Loucy (cell line): ENCODE data around the gene RPS6KA4.

Source experiments
- EZH2phosphoT487 ChIP-seq: fragments of 200-600 bp; IDR thresholded peaks from 2 replicates; pipeline ENCODE4 v1.6.1; 2018; ENCODE audit warnings: antibody characterized with exemption, mild to moderate bottlenecking, moderate library complexity, borderline replicate concordance
- TF ChIP-seq, protein P1 (sequence below): fragments of 200-600 bp; sonication (generic); conservative IDR thresholded peaks from 2 replicates; pipeline ENCODE4 v1.5.1; 2014; ENCODE audit warnings: mild to moderate bottlenecking, antibody characterized with exemption, low read length

DNA sequence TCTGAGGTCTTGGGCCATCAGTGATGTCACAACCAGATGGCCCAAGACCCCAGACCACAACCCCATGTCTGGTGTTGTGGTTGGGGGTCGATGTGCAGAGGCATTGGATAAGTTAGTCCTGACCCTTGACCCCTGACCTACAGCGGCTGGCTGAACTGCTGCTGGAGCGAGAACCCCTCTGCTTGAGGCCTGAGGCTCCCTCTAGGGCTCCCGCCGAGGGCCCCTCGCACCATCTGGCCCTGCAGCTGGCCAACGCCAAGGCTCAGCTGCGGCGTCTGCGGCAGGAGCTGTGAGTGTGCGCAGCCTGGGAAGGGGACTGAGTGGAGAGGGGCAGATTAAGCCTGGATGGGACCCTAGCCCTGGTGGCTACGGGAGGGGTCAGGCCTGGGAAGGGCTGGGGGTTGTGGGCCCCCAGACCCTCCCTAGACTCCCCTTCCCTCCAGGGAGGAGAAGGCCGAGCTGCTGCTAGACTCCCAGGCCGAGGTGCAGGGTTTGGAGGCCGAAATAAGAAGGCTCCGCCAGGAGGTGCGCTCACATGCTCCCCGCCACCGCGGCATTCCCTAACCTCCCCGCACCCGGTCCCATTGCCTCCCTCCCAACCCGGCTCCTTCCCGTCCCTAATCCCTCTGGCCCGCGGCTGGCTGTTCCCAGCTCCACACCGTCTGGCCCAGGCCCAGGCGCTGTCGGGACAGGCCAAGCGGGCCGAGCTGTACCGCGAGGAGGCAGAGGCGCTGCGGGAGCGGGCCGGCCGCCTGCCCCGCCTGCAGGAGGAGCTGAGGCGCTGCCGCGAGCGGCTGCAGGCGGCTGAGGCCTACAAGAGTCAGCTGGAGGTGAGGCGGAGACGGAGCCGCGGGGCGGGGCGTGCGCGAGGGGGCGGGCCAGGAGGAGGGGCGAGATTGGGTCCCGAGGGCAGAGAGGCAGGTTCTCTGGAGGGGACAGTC, 16.8 kb upstream of the RPS6KA4 start:
- TF ChIP-seq, protein P1, sequence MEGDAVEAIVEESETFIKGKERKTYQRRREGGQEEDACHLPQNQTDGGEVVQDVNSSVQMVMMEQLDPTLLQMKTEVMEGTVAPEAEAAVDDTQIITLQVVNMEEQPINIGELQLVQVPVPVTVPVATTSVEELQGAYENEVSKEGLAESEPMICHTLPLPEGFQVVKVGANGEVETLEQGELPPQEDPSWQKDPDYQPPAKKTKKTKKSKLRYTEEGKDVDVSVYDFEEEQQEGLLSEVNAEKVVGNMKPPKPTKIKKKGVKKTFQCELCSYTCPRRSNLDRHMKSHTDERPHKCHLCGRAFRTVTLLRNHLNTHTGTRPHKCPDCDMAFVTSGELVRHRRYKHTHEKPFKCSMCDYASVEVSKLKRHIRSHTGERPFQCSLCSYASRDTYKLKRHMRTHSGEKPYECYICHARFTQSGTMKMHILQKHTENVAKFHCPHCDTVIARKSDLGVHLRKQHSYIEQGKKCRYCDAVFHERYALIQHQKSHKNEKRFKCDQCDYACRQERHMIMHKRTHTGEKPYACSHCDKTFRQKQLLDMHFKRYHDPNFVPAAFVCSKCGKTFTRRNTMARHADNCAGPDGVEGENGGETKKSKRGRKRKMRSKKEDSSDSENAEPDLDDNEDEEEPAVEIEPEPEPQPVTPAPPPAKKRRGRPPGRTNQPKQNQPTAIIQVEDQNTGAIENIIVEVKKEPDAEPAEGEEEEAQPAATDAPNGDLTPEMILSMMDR: no peak
- TF ChIP-seq EZH2phosphoT487: no peak
